GM21390 (cell line): ENCODE measurements around the gene HFM1.

ENCODE experiments used
- ATAC-seq: cut with Tn5 transposase; IDR thresholded peaks from one replicate; pipeline ENCODE4 v1.9.1; 2021; ENCODE audit not compliant: unreplicated experiment

HFM1 gene

GRCh38 chr1:91278754-91279153 is 125.9 kb downstream of the HFM1 start:
- ATAC-seq, result no peak

DNA sequence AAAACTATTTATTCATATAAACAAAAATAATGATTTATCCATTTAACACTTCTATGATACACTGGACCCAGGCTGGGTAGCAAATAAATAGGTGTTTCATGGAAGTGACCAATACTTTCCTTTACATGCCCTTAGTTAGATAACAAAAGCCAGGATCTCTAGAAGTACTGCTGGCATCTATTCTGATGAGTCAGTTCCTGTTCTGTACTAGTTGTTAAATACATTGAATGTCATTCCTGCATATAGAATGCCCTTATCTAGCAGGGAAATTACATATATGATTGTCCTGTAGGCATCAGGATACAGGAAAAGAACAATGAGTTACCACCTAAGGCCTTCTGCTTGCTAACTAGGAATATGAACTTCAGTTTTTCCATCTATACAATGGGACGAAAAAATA is 130.8 kb downstream of the HFM1 start:
- no peak for ATAC-seq

GRCh38 chr1:91261655-91262054 is 143.0 kb downstream of the HFM1 start:
- ATAC-seq, result no peak

GRCh38 chr1:91245435-91245834 is 159.2 kb downstream of the HFM1 start:
- ATAC-seq, result no peak

DNA sequence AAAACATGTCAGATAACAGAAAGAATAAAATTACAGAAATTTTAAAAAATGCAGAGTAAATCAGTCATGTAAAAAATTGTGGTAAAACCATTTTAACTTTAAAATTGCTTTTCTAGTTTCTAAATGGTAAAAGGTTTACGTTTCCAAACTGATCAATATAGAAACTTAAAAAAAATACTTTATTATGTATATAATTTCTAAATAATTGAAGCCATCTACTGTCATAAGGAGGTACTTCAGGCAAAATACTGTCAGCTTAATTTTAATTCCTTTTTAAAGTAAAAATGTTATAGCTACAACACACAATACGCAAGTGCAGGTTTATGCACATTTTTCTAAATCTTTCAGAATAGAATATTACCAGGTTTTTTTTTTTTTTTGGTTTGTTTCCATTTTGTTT is 159.9 kb downstream of the HFM1 start:
- no peak for ATAC-seq

DNA sequence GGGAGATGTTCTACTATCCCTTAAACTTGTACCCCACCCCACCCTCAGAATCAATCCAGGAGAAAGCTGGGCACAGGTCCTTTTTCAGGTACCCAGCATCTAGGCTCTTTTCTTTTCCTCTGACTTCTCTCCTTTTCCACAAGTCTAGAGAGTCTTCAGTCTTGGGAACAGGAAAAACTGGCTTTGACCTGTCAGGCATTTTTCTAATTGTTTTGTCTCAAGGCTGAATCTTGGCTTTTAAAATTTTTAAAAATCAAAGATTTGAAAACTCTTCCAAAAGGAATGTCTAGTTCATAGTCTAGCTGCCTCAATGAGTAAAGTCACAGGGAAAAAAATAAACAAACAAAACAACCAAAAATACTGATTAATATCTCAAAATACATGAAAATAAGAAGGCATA is 161.5 kb downstream of the HFM1 start:
- no peak for ATAC-seq

- no peak for ATAC-seq
Measured at GRCh38 chr1:91234181-91234580, 170.5 kb downstream of the HFM1 start.

- no peak for ATAC-seq
Measured at GRCh38 chr1:91226741-91227140, 177.9 kb downstream of the HFM1 start.

DNA sequence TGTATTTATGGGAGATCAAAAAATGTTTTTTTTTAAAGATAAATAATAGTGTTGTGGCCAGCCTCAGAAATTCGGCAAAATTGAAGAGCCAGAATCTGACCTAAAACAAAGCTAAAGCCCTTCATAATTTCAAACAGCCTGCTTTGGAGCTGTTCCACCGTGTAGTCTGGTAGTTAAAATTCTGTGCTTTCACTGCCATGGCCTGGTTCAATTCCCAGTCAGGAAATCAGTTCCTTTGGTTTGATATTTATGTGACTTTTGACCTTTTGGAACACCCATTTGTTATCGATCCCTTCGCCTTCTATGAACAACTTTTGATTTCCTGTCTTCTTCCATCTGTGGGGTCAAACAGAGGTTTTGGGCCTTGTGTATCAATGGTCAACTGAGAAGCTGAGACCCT is 179.8 kb downstream of the HFM1 start:
- no peak for ATAC-seq

DNA sequence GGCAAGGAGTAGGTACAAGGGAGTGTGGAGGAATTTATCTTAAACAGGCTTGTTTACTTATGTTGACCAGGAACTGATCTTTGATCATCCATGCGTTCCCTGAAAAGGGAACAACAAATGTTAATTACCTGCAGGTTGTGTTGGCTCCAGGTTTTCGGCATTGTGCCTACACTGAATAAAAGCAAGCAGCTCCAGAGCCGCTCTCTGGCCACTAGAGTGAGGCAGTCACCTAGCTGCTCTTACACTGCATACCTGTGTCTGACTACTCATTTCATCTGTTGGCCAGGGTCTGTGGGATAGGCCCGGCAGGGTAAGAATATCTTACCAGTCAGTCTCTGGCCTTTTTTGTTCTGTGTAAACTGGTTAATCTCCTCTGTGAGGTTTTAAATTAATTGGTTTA is 183.6 kb downstream of the HFM1 start:
- no peak for ATAC-seq

DNA sequence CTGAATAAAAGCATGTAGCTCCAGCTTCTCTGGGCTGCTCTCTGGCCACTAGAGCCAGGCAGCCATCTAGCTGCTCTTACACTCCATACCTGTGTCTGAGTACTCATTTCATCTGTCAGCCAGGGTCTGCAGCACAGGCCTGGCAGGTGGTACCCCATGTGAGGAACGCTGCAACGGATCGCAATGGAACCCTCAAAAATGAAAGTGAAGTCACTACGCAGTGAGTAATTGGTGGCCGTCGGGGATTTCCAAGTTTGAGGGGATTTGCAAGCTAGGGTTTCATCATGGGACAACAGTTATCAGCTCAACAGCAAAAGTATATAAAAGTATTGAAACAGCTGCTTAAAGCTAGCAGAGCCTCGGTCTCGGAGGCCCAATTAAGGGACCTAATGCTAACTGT is 186.7 kb downstream of the HFM1 start:
- ATAC-seq, result no peak
